ENCODE results near the gene GDNF.
"Not testable (repeated sequence)": the region's sequence is repeated elsewhere in the genome, so short reads cannot be mapped to it uniquely, and the experiment has no call there.

GDNF gene

DNA sequence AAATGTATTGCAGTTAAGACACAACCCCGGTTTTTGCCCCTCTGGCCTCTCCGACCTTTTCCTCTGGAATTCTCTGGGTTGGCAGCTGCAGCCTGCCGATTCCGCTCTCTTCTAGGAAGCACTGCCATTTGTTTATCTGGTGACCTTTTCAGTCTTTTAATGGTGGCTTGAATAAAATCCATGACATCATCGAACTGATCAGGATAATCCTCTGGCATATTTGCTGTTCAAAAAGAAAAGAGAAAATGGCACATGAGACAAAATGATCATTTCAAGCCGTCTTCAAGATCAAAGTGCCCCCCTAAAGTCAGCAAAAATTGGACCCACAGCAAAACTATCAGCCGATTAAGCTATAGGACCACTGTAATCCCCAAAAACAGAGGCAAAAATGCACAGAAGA is 23.9 kb downstream of the GDNF start:
- no peak for DNase-seq (ENCODE audit: low read depth)

DNA sequence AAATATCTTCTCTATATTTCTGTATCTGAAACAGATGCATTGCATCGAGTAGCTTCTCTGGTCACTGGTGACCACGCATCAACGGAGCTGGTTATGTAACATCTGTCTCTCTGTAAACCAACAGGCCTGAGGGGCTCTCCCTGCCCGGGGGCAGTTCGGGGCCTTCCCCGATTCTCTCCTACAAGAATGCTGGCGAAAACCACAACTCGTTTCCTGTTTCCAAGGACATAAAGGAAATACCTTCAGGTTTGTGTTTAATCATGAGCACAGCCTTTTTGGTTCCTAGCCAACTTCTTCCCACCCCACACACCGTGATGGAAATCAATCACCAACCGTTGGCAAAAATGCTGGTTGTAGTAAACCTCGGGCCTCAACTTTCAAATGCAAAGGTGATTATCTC is 25.1 kb downstream of the GDNF start:
- DNase-seq (ENCODE audit: low read depth), result no peak

DNA sequence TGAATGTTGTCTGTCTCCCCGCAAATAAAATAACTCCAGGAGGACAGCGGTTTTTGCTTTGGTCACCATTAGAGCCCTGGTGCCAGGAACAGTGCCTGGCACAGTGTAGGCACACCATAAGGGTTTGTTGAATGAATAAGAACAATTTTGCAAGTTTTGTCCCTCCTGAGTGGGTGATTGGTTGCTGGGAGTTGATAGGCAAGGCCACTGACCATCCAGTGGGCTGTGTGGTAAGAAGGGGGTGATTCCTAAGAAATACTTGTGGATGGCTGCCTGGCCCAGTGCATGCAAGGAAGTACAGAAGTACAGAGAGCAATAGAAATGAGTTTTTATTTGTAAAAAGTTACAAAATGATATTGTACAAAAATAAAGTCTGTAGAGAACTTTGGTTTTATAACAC is 27.5 kb downstream of the GDNF start:
- DNase-seq (ENCODE audit: low read depth), result no peak

DNA sequence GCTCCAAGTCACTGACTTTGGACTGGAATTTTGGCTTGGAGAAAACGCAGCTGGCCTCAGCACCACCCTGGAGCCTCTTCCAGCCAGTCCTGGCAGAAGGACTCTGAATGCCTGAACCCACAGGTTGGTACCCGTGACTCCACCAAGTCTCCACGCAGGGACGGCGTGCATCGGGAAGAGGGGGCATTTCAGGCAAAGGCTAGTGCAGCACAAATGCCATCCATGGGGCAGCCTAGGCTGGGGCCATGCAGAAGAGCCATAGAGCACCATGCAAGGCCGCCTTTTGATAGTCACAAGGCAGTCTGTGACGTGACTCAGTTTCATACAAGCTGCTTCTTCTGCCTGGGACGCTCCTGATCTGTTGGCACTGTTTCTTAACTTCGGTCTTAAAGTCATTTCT is 28.0 kb downstream of the GDNF start:
- no peak for DNase-seq (ENCODE audit: low read depth)

DNA sequence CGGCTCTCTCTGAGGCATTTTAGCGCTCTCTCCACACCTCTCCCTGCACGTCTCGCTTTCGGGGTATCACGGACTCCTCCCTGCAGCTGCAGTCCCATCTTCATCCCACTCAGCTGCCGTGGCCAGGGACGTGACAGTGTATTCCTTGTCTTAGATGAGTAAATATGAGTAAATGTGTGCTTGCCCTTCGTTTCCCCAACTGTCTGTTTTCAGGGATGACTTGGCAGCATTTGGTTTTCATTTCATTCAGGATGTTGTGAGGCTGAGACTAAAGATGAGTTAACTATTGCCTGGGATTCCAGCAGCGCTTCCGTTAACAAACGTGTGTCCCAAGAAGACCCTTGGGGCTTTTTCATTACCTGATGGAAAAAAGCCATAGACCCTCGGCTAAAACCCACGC is 29.5 kb downstream of the GDNF start:
- no peak for DNase-seq (ENCODE audit: low read depth)

DNA sequence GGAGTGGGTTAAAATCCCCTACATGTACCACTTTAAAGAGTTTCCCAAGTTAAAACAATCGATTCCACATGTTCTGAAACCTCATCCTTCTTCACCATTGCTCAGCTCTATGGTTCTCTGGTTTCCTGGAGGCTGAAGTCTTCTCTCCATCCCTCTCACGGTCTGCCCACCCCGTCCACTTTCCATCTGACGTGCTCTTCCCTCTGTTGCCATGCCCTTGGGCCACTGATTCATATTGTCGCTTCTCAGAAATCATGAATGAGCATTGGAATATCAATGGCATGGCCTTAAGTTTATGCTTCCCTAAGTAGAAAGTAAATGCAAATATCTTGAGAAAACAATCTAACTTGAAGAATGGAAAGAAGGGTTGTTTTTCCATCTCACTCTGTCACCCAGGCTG is 30.9 kb downstream of the GDNF start:
- DNase-seq (ENCODE audit: low read depth), result no peak

DNA sequence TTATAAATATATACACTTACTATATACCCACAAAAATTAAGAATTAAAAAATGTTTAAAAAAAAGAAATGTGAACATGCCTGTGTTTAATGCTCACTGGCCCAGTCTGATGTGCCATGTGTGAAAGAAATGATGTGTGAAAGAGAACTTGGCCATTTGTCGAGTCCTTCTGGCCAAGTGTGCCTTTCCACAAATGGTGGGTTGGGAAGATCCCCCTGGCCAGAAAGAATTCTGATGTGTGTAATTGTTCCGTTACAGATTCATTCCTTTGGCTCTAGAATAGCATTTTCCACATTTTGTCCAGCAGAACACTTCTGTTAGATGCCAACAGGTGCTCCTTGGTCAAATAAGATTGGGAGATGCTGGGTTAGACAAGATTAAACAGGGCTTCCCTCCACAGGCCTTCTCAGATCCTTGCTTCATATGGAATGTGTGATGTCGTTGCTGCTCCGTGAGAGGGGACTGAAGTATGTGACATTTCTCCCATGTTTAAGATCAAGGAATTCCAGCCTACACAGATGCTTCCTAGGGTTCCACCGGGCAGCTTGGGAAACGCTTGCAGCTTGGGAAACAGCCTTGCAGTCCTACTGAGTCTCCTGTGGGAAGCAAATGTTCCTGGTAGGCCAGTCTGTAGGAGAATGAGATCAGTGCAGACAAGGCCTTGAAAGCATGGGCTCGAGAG is 32.1 kb downstream of the GDNF start:
- no peak for DNase-seq (ENCODE audit: low read depth)

DNA sequence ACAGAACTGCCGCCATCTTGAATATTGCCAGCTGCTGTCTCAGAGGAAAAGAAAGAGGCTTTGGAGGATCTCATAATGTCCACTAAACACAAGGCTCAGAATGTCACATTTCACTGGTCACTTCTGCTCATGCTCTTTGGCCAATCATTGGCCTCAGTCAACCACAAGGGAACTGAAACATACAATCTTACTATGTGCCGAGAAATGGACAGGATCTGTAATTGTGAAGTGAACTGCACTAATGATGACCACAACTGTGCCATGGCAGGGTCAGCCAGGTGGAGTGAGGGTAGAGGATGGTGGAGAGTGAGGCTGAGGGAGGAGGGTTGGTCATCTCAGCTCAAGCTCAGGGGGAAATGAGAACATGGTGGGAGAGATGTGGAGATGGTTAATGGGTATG is 32.8 kb downstream of the GDNF start:
- DNase-seq (ENCODE audit: low read depth), result no peak

DNA sequence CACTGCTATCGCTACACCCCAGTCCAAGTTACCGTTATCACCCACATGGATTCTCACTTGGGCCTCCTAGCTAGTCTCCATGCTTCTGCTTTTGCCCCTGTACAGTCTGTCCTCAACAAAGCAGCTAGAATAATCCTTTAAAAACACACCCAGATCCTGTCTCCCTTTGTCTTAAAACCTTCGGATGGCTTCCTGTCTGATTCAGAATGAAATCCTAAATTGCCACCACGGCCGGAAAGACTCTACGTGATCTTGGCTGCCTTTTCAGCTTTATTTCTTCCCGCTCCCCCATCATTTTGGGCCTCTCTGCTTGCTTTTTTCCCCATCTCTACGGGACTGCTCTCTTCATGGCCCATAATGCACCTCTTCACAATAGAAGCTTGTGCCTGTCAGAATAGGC is 33.4 kb downstream of the GDNF start:
- no peak for DNase-seq (ENCODE audit: low read depth)

DNA sequence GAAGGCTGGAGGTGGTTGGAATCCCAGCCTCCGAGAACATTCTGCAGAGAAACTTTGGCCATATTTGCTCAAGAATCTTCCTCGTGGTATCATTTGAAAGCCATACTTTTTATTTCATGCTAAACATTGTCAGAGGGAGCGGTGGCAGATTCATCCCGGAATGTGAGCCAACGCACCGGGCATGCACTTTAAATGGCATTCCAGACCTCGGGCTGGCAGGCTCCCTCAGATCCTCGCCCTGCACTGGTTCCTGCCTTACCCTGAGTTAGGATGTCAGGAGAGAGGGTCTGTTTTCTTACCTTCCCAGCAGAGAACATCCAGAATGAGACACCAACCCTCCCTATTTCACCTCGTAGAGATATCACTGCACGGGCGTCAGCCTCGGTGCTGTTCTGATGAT is 33.8 kb downstream of the GDNF start:
- no peak for DNase-seq (ENCODE audit: low read depth)

DNA sequence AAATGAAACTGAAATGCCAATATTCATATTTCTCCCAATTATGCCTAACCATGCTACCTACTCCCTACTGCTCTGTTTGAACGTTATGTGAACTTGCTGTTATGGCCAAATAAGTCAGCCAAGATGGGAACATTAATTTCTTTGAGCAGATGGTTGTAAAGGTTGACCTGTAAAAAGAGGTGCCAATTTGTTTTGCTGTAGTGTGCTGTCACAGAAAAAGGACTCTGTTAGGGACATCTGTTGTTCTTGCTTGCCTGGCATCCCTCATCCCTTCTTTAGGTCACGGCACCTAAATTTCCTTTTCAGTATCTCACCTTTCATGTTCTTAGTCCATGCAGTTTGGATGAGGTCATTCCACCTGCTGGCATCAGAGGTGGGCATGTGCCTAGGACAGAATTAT is 35.4 kb downstream of the GDNF start:
- no peak for DNase-seq (ENCODE audit: low read depth)

DNA sequence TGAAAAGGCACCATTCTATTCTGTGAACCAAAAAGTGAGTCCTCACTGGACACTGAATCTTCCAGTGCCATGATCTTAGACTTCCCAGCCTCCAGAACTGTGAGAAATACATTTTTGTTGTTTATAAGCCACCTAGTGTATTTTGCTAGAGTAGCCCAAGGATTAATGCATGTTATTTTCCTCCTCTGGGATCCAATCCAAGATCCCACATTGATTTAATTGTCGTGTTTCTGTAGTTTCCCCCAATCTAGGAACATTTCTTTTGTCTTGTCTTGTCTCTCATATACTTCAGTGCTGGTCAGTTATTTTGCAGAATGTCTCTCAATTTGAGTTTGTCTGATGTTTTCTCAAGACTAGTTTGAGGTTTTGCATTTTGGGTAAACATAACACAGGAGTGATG is 36.4 kb downstream of the GDNF start:
- DNase-seq (ENCODE audit: low read depth), result no peak

DNA sequence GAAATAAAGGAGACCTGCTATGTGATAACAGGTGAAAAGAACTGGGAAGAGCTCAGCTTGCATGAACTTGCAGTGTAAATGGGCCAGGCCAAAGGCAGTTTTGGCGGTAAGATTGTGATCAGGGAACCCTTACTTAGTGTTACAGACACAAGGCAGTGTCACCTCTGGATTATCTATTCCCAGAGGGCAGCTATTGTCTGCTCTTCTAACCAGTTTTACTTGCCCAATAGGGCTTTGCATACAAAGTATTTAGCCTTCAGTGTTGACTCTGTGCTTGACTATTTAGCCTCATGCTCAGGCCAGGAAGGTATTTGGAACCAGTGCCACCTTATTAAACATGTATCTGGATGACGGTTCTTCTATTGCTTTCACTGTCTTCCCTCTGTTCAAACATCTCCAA is 38.3 kb downstream of the GDNF start:
- no peak for DNase-seq (ENCODE audit: low read depth)

DNA sequence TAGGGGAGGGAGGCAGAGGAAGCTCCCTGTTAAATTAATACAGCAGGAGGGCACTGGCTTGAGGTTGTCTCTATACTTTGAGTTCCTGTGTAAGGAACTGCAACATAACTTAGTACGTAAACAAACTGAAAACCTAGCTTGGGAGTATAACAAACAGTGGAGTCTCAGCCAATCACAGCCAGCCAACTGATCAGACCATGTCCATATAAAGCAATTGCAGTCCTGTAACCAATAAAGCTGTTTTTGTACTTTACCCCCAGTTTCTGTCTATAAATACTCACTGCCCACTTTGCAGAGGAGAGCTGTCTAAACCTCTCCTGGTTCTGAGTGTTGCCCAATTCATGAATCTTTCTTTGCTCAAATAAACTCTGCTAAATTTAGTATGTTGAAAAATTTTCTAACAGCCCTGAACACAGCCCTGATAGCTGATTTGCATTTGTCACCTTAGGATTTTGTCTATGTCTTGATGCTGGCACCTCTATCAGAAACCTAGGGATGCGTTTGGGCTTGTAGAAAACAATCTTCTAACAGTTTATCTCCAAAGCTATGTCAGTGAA is 39.9 kb downstream of the GDNF start:
- DNase-seq (ENCODE audit: low read depth), result no peak

DNA sequence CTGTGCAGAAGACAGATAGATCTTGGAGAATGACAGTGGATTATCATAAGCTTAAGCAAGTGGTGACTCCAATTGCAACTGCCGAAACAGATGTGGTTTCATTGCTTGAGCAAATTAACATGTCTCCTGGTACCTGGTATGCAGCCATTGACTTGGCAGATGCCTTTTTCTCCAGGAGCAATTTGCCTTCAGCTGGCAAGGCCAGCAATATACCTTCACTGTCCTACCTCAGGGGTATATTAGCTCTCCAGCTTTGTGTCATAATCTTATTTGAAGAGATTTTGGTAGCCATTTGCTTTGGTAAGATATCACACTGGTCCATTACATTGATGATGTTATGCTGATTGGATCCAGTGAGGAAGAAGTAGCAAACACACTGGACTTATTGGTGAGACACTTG is 43.4 kb downstream of the GDNF start:
- DNase-seq (ENCODE audit: low read depth), result not testable (repeated sequence)

DNA sequence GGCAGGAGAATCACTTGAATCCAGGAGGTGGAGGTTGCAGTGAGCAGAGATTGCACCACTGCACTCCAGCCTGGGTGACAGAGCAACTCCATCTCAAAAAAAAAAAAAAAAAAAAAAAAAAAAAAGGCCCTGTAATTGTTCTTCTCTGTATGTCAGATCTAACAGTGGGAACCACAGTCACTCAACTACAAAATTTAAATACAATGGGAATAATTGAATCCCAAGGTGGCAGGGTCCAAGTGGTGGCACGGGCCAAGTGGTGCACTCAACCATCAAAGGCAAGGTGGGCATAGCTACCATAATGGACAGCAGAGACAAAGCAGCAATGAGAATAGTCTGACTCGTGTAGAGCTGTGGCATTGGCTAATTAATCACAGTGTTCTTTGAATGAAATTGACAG is 44.5 kb downstream of the GDNF start:
- DNase-seq (ENCODE audit: low read depth), result not testable (repeated sequence)

DNA sequence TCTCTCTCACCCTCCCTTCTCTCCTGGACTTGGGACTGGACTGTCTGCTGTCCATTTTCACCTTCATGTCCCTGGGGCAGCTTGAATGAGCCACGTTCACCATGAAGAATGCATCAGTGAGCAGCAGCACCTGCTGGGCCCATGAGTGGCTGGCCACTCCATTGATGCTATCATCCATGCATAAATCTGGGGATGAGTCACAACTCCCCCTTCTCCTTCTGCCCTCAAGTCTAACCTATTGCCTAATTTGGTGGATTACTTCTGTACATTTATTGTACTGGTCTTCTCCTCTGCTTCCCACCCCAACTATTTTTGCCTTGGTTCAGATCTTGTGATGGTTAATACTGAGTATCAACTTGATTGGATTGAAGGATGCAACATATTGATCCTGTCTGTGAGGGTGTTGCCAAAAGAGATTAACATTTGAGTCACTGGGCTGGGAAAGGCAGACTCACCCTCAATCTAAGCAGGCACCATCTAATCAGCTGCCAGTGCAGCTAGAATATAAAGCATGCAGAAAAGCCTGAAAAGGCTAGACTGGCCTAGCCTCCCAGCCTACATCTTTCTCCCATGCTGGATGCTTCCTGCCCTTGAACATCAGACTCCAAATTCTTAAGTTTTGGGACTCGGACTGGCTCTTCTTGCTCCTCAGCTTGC is 46.7 kb downstream of the GDNF start:
- no peak for DNase-seq (ENCODE audit: low read depth)

DNA sequence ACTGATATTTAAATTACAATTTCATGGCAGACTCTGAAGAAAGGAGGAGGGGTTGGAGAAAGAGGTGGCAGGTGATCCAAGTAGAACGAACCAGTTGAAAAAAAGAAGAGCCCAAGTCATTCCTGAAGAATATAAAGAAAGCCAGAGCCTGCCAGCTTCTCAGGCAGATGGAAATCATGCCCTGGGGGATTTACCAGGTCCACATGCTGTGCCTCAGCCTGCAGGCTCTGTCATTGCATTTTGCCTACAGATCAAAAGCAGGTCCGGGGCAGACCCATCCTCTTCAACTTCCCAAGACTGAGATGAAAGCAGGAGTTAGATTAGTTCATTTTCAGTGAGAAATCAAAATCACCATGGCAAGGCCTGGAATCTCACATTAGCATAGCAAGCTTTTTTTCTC is 48.5 kb downstream of the GDNF start:
- DNase-seq (ENCODE audit: low read depth), result no peak

DNA sequence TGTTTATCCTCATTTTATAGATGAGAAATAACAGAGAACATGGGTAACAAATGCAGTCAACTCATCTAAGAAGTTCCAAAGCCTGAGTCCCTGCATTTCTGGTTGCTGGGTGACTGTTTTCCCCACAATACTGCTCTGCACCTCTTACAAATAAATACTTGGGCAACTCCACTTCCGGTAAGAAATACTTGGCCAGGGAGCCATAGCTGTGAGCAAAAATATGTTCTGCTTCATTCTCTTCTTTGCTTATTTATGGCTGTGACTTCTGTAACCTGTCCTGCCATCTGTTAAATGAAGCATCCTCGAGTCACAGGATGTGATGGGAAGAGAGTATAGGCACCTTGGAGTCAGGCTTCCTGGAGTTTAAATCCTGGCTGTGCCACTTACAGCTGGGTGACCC is 49.9 kb downstream of the GDNF start:
- no peak for DNase-seq (ENCODE audit: low read depth)

DNA sequence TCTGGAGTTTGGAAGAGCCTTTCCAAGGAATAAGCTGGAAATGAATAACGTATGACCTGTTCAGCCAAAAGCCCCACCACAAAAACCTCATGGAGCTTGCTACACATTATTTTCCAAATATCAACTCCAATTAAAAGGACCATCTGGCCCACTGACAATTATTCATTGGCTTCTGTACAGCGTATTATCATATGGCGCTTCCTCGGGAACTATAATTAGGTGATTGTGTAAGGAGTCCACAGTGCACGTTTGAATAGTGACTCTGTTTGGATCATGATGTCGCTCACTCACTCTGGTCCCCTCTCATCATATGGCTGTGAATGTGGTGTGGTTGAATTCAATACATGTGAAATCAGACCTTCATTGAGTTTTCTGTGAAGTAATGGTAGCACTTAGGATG is 52.1 kb downstream of the GDNF start:
- no peak for DNase-seq (ENCODE audit: low read depth)

DNA sequence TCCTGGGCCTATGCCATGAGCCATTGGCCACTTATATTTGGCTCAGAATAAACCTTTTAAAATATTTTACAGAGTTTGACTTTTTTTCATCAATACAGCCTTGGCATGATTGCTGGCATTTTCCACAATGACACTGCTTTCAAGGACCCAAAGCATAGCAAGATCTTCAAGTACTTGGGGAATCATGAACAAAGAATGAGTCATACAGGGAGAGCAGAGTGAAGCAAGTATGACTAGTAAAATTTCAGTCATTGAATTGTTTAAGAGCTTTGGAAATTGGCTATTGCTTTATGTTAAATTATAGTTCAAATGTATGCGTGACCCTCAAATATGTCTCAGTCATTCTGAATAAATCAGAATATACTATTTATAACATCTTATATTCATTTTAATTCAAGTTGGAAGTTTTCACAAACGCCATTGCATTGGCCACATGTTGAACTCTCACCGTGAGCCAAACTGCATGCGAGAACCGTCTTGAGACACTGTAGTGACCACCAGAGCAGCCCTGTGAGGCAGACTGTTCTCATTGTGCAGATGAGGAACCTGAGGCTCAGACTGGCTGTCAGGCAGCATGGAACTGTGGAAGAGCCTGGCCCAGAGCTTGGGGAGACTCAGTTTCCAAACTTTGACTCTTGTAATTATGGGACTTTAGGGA is 52.9 kb downstream of the GDNF start:
- DNase-seq (ENCODE audit: low read depth), result peak; percentile 64

DNA sequence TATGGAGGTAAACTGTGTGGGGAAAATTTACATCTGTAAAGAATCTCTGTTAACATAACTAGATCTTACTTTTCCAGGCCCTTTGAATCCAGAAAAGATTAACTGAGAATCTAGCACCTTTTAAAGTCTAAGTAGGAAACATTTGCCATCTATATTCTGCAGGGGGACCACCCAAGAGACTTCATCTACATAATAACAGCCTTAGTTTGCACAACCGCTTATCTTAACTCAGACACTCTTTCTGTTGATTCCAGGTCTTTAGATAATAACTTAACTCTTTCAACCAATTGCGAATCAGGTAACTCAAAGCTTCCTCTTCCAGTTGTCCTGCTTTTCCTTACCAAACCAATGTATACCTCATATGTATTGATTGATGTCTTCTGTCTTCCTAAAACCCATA is 53.4 kb downstream of the GDNF start:
- no peak for DNase-seq (ENCODE audit: low read depth)

DNA sequence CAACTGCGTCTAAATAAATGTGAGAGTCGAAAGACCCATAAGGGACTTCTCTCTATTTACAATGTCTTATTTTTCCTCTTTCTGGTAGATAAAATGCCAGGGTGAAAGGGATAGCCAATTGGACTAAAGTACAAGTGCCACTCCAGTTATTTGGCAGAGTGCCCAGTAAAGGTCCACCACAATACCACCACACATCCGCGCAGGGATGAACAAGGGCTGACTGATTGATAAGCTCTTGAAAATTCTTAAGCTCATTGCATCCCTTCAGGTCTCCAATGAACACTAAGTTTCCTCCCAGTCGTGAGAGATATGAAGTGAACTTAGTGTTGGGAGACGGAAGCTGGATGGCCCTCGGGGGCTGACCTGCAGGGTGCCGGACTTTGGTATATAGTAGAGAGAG is 58.4 kb downstream of the GDNF start:
- not testable (repeated sequence) for DNase-seq (ENCODE audit: low read depth)

All from stromal cell of bone marrow (primary cell).